Measurements from ENCODE around the gene DNAJB11.

- TF ChIP-seq CTCF (IDR thresholded peaks at IDR 0.05 in 8 of 11, conservative IDR thresholded peaks at IDR 0.05 in 3 of 11) (no peak), POLR2A (IDR thresholded peaks at IDR 0.05) (no peak)
These were observed 32.6 kb downstream of the DNAJB11 start for GRCh38 chr3:186603159-186603558.

All from spleen (tissue), 7 donors.